ENCODE results near the gene COL20A1. TPM values are rescaled to one million over a fixed set of nuclear protein-coding genes. Genes with fewer than 3 reads are reported as not detected.
"Not testable (repeated sequence)": the region's sequence is repeated elsewhere in the genome, so short reads cannot be mapped to it uniquely, and the experiment has no call there.

The COL20A1 gene
- polyA plus RNA-seq (ENCODE audit: low read depth in 6 of 6), result not detected

DNA sequence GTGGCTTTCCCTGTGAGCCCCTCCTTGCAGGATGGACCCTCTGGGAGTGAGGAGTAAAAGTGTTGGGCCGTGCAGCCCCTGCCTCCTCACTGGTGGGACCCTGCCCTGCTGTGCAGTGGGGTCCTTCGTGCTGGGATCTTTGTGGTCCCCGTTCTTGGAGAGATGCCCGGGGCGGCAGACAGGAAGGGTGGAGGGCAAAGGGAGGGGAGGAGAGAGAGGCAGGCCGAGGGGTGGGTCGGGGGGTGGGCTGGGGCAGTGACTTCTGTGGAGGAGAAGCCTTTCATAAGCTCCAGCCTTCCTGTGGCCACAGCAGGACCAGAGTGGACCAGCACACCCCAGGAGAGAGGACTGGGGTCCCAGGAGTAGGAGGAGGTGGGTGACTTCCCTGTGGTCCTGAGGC, at the start of gene COL20A1:
Gene COL20A1 (plus strand): TSS at position 283 of the 400 bp plus-strand sequence. CDS start 1,922 bp downstream, outside the sequence.
- Mint-ChIP-seq H3K4me3 (no peak within 1 kb of the TSS), H3K4me1 (no peaks in the 10 kb centered on the region), H3K27me3 (peaks cover 0 to 24% (median 19%) of the 10 kb centered on the region in 3 donors), H3K36me3 (no peaks in the 10 kb centered on the region), H3K27ac (no peak within 1 kb of the TSS), H3K9me3 (no peaks in the 10 kb centered on the region)
- ATAC-seq (ENCODE audit: low read depth in 2 of 2) (no peak), DNase-seq (no peak)

DNA sequence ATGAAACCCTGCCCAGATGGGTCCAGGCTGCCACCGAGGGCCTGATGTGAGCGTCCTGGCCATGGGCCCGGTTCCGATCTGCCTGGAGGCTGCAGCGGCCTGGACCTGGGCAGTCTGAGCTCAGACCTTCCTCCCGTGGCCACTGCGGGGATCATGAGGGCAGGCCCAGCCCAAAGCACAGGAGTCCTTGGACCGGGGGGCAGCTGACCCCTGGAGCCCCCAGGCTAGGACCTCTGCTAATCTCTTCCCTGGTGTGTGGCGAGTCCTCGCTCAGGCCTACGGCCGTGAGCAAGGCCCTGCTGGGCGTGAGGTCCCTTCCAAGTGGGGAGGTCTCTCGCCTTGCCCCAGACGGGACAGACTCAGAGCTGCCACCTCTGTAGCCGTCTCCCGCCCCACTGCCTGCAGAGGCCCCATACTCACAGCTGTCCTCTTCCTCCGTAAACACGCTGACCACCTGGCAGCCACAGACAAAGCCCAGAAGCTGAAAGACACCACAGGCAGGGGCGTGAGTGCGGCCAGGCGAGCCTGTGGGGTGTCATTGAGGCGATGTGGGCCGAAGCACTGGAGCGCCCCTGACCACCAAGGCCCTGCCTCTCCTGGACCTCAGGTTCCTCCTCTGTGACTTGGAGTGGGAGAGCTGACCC, 49.3 kb upstream of the COL20A1 start:
- peaks cover 0 to 6% (median 4%) of the 10 kb centered on the region in 3 donors for H3K4me1 Mint-ChIP-seq
- H3K9me3 Mint-ChIP-seq, result no peaks in the 10 kb centered on the region
- no peaks in the 10 kb centered on the region for H3K36me3 Mint-ChIP-seq
- H3K4me3 Mint-ChIP-seq, result no peak overlapping the region
- no peak for DNase-seq
- peaks cover 0 to 51% (median 40%) of the 10 kb centered on the region in 3 donors for H3K27me3 Mint-ChIP-seq
- peak overlapping the region in 1 of 6 donors; percentile 51 for H3K27ac Mint-ChIP-seq
- no peak for ATAC-seq (ENCODE audit: low read depth in 2 of 2)

DNA sequence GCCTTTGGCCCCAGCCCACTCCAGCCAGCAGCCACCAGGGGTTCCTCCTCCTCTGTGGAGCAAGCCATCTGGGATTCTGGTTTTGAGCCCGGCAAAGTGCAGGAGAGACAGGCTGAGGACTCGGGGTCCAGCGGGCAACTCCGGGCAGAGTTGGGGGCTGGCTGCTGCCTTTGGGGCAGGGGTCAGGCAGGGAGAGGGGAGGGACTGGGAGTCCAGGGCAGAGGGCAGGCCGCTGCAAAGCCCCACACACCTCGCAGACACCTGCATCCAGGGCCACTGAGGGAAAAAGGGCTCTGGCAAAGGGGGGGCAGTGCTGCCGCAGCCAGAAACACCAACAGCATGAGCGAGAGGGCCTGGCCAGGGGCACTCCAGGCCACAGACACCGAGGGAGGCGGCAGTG, 48.5 kb upstream of the COL20A1 start:
- Mint-ChIP-seq H3K36me3 (no peaks in the 10 kb centered on the region), H3K4me1 (peaks cover 0 to 8% (median 7%) of the 10 kb centered on the region in 3 donors), H3K27ac (no peak overlapping the region), H3K27me3 (peaks cover 0 to 57% (median 48%) of the 10 kb centered on the region in 3 donors), H3K4me3 (no peak overlapping the region), H3K9me3 (no peaks in the 10 kb centered on the region)
- no peak for DNase-seq
- no peak for ATAC-seq (ENCODE audit: low read depth in 2 of 2)

DNA sequence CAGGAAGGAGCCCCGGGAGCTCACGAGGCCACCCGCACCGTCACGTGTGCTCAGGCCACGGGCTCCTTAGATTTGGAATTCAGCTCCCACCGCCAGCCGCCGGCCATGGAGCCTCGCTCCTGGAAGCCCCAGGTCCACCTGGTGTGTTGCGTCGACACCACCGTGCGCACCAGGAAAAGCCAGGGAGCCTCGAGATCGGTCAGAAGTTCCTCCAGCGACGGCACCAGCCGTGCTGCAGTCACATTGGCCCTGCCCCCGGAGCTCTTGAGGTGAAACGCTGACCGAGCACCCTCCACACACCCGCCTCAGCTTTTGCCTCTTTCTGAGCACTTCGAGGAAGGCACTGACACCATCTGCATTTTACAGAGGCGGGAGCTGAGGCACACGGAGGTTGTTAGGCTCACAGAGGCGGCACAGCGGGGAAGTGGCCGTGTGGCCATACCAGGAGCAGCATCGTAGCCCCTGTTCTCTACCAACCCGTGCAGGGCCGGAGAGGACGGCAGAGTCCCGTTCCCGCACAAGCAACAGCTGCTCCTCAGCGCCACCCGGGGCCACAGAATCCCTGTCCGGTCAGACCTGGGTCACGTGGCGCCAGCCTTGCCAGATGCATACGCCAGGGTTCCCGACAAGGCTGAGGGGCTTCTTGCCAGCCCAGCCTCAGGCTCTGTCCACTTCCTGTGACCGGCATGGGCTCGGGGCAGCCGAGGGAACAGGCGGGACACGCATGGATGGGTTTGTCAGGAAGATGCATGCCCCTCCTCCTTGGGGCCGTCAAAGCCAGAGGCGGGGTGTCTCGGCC, 46.3 kb upstream of the COL20A1 start:
- DNase-seq (no peak), ATAC-seq (ENCODE audit: low read depth in 2 of 2) (no peak)
- no peak overlapping the region for H3K27ac Mint-ChIP-seq
- no peaks in the 10 kb centered on the region for H3K36me3 Mint-ChIP-seq
- peaks cover 6 to 65% (median 61%) of the 10 kb centered on the region in 3 donors for H3K27me3 Mint-ChIP-seq
- no peaks in the 10 kb centered on the region for H3K9me3 Mint-ChIP-seq
- no peak overlapping the region for H3K4me3 Mint-ChIP-seq
- H3K4me1 Mint-ChIP-seq, result peaks cover 0 to 8% (median 7%) of the 10 kb centered on the region in 3 donors

DNA sequence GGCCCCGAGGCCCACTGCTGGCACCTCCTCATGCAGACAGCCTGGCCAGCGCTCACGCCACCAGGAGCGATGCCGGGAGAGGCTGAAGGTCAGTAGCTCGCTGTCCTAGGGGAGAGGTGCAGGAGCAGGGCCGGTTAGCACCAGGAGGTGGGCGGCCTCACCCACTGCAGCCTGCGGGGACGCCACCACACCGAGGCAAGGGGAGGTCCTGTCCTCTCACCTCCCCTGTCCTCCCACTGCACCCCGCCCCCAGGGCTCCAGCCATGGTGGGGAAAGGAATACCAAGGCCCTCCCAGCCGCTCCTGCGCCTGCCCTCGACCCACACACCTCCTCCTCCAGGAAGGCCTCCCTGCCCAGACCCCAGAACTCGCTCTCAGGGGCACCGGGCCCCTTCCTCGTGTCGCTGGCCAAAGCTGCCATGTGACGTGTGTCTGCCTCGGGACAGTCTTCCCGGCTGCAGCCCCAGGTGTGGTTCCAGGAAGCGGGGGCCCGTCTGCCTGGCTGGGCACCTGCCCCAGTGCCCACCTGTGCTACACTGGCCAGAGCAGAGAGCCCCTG, 45.2 kb upstream of the COL20A1 start:
- H3K27me3 Mint-ChIP-seq, result peaks cover 9 to 68% (median 62%) of the 10 kb centered on the region in 3 donors
- no peaks in the 10 kb centered on the region for H3K36me3 Mint-ChIP-seq
- H3K9me3 Mint-ChIP-seq, result no peaks in the 10 kb centered on the region
- H3K27ac Mint-ChIP-seq, result no peak overlapping the region
- ATAC-seq (ENCODE audit: low read depth in 2 of 2) (no peak), DNase-seq (no peak)
- H3K4me1 Mint-ChIP-seq, result peaks cover 2 to 11% (median 10%) of the 10 kb centered on the region in 3 donors
- H3K4me3 Mint-ChIP-seq, result no peak overlapping the region

DNA sequence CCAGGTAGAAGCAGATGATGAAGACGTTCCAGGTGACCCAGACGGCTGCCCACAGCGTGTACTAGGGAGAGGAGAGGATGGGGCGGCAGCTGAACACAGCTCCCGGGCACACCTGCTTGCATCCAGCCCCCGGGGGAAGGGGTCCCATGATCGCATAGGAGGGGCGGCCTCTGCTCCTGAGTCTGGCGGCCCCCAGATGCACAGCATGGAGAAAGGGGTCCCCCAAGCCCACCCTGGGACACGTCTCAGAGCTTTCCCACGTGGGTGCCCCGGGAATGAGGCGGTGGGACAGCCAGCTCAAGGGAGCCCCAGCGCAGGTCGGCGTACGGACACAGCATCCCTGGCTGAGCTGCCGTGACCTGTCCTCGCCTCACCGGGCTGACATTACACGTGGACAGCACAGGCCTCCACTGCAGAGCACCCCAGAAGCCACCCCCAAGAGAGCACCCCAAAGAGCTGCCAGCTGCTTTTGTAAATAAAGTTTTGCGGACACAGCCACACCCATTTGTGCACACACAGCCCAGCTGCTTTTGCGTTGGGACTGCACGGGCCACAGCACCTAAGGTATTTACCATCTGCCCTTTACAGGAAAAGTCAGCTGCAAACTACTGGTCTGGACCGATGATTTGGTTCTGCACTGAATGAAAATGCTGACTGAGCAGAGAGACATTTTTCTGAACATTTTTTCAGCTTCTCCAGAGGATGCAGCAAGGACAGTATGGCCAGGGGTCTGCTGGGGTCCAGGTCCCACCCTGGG, 44.0 kb upstream of the COL20A1 start:
- H3K27me3 Mint-ChIP-seq, result peaks cover 13 to 70% (median 55%) of the 10 kb centered on the region in 3 donors
- DNase-seq (no peak), ATAC-seq (ENCODE audit: low read depth in 2 of 2) (no peak)
- H3K9me3 Mint-ChIP-seq, result no peaks in the 10 kb centered on the region
- peak overlapping the region in 2 of 8 donors; percentile 42 to 83 for H3K4me3 Mint-ChIP-seq
- no peaks in the 10 kb centered on the region for H3K36me3 Mint-ChIP-seq
- H3K27ac Mint-ChIP-seq, result no peak overlapping the region
- peaks cover 4 to 16% (median 15%) of the 10 kb centered on the region in 3 donors for H3K4me1 Mint-ChIP-seq

DNA sequence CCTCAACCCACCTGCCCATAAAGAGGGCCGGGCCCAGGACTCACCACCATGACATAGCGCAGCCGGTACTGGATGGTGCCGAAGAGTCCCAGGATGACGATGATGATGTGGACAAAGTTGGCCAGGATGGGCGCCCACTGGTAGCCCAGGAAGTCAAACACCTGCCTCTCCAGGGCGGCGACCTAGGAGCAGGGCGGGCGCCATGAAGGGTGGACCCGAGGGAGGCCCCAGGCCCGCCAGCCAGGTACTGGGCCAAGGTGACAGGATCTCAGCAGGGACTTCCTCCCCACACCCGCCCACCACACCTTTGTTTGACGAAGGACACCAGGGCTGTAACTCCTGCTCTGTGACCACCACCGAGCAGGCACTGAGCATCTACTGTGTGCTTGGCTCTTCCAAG, 43.1 kb upstream of the COL20A1 start:
- no peak for ATAC-seq (ENCODE audit: low read depth in 2 of 2)
- no peak overlapping the region for H3K4me3 Mint-ChIP-seq
- peaks cover 8 to 16% (median 15%) of the 10 kb centered on the region in 3 donors for H3K4me1 Mint-ChIP-seq
- peaks cover 13 to 66% (median 56%) of the 10 kb centered on the region in 3 donors for H3K27me3 Mint-ChIP-seq
- no peak for DNase-seq
- no peaks in the 10 kb centered on the region for H3K36me3 Mint-ChIP-seq
- no peak overlapping the region for H3K27ac Mint-ChIP-seq
- H3K9me3 Mint-ChIP-seq, result no peaks in the 10 kb centered on the region

DNA sequence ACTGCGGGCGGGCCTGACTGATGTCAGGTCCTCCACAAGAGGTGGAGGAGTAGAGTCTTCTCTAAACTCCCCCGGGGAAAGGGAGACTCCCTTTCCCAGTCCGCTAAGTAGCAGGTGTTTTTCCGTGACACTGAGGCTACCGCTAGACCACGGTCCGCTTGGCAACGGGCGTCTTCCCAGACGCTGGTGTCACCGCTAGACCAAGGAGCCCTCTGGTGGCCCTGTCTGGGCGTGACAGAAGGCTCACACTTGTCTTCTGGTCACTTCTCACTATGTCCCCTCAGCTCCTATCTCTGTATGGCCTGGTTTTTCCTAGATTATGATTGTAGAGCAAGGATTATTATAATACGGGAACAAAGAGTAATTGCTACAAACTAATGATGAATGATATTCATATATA, 41.6 kb upstream of the COL20A1 start:
- Mint-ChIP-seq H3K27me3 (peaks cover 26 to 68% (median 59%) of the 10 kb centered on the region in 3 donors), H3K4me1 (peaks cover 8 to 18% (median 16%) of the 10 kb centered on the region in 3 donors), H3K27ac (peak overlapping the region in 1 of 6 donors; percentile 84), H3K4me3 (peak overlapping the region in 1 of 8 donors; percentile 60)
- not testable (repeated sequence) for H3K9me3 Mint-ChIP-seq; DNase-seq; H3K36me3 Mint-ChIP-seq; ATAC-seq (ENCODE audit: low read depth in 2 of 2)

DNA sequence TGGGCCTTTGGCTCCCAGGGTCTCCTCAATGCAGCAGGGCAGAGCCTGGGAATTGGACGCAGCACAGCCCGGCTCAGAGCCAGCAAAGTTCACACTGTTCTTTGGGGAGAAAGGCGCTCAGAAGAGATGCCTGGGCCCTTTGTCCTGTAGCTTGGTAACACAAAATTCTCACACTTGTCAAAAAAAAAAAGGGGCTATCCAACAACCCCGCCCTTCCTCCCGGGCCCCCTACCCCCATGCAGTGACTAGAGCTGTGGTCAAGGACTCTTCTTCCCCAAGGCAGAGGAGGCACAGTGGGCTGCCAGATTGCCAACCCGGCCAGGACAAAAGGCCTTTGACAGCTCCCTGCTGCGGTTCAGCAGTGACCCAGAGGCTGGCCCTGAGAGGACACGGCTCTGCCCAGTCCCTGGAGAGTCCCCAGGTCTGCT, 40.7 kb upstream of the COL20A1 start:
- H3K4me3 Mint-ChIP-seq, result peak overlapping the region in 4 of 8 donors; percentile 46 to 75 (median 58)
- no peaks in the 10 kb centered on the region for H3K36me3 Mint-ChIP-seq

DNA sequence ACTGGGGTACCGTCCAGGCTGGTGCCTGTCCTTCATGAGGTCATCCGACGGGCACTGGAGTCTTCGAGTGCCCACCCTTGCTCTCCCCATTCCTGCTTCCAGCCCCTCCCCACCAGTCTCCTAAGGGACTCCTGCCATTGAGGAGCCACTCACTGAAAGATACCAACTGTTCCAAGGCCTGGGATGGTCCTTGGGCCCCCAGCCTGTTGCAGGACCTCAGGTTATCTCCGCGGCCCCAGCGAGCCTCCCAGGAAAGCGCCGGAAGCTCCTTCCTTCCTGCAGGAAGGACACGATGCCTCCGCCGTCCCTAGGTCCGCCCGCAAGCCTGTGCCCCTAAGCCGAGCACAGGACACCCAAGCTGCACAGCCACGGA, 39.9 kb upstream of the COL20A1 start:
- Mint-ChIP-seq H3K27ac (no peak overlapping the region), H3K27me3 (peaks cover 37 to 80% (median 76%) of the 10 kb centered on the region in 3 donors), H3K4me3 (peak overlapping the region in 6 of 8 donors; percentile 46 to 78 (median 58))

More for the DNA sequence above, 40.7 kb upstream of the COL20A1 start:
- no peak overlapping the region for H3K27ac Mint-ChIP-seq
- H3K4me1 Mint-ChIP-seq, result peaks cover 11 to 16% (median 15%) of the 10 kb centered on the region in 3 donors
- no peak for ATAC-seq (ENCODE audit: low read depth in 2 of 2)
- H3K27me3 Mint-ChIP-seq, result peaks cover 35 to 77% (median 68%) of the 10 kb centered on the region in 3 donors
- DNase-seq, result no peak
- no peaks in the 10 kb centered on the region for H3K9me3 Mint-ChIP-seq

DNA sequence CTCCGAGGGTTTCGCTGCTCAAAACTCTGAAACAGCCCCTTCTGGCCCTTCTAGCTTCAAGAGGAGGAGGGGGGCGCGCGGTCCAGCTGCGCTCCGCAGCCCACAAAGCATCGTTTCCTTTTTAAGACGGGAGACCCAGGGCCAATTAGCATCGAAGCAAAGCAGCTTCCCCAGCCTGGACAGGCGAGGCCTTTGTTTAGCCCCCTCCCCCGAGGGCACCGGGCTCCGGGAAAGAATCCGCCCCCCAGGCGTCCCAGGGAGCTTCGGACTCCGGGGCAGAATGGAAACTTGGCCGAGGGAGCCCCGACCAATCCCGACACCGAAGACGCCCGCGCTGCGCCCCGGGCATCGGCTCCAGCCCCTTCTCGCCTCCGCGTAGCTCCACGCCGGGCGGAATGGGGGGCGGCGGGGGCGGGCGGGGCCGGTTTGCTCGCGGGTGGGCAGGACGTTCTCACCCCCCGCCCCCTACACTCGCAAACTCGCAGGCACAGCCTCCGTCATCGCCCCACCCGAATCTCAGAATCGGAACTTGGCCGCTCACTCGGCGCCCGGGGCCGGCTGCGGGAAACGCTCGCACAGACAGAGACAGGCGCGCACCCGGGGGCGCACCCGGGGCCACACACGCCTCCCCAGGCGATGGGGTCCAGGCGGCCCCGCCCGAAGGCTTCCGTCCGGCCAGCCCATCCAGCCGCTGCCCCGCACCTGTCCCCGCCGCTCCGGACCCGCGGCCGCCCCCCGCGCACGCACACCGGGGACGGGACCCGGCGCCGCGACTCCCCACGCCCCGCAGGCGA, 39.4 kb upstream of the COL20A1 start:
- Mint-ChIP-seq H3K27ac (no peak overlapping the region), H3K36me3 (no peaks in the 10 kb centered on the region), H3K4me1 (peaks cover 11 to 13% (median 13%) of the 10 kb centered on the region in 3 donors), H3K4me3 (peak overlapping the region in 7 of 8 donors; percentile 40 to 78 (median 51)), H3K9me3 (no peaks in the 10 kb centered on the region), H3K27me3 (peaks cover 41 to 77% (median 74%) of the 10 kb centered on the region in 3 donors)
- ATAC-seq (ENCODE audit: low read depth in 2 of 2) (peak; percentile 30 to 41), DNase-seq (no peak)

More for the DNA sequence above, 39.9 kb upstream of the COL20A1 start:
- Mint-ChIP-seq H3K36me3 (no peaks in the 10 kb centered on the region), H3K9me3 (no peaks in the 10 kb centered on the region), H3K4me1 (peaks cover 11 to 16% (median 15%) of the 10 kb centered on the region in 3 donors)
- DNase-seq (no peak), ATAC-seq (ENCODE audit: low read depth in 2 of 2) (no peak)

DNA sequence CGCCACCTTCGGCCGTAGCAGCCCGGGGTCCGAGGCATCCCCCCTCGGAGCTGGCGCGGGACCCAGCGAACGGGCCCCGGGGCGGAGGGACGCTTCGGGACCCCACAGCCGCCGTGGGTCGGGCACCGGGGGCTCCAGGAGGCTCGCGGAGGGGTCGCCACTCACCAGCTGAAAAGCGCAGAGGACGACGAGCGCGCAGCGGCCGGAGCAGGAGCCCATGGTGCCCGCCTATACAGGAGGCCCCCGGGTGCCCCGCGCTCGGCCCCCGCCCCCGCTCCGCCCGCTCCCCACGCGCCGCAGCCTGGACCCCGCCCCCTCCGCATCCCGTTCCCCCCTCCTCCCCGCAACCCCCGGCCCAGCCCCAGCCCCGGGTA, 38.8 kb upstream of the COL20A1 start, which contains the start of gene NKAIN4:
Gene NKAIN4 (minus strand): TSS at position 232 of the 374 bp plus-strand sequence. CDS start 13 bp downstream, at position 219.
- Mint-ChIP-seq H3K27me3 (peaks cover 41 to 75% (median 71%) of the 10 kb centered on the region in 3 donors), H3K4me3 (peak within 1 kb of the TSS; percentile 49 to 84 (median 72)), H3K27ac (no peak within 1 kb of the TSS), H3K36me3 (no peaks in the 10 kb centered on the region), H3K4me1 (peaks cover 8 to 11% (median 11%) of the 10 kb centered on the region in 3 donors), H3K9me3 (no peaks in the 10 kb centered on the region)
- ATAC-seq (ENCODE audit: low read depth in 2 of 2), result no peak
- no peak for DNase-seq
